Heart left ventricle (tissue), 13 donors: ENCODE data around the gene ERBB4.

Source experiments
- CTCF ChIP-seq, 12 donors: fragments of 200-600 bp; sonication (generic) in 4 of 12; IDR thresholded peaks; one replicate each; pipeline versions ENCODE4 v1.5.0 to v1.8.0; 2018 to 2022; ENCODE audit warnings: antibody characterized with exemption in 12 of 12, mild to moderate bottlenecking in 5 of 12
- POLR2A ChIP-seq, 2 donors: fragments of 450-650 bp; IDR thresholded peaks; one replicate each; pipeline ENCODE4 v1.6.1; 2017; ENCODE audit warnings: antibody characterized with exemption in 2 of 2, mild to moderate bottlenecking in 2 of 2, moderate library complexity in 2 of 2
- donor health status: ischemic (EF 13 %, LVEDD 7.1; RV severe dilation, severe dysfunction).
- donor health status: DM: no; HTN: yes; CAD: no.
- donor health status: DM: no; HTN: no; CAD: no.
- donor health status: ischemic (EF 25% LVEDD 6.9; RV normal size, moderate dysfunction).
- donor health status: ischemic (EF 25% LVEDD 5.7; RV mildly dilated, moderate dysfunction).
- donor health status: ischemic (EF 35%, LVEDD 5.7; RV mildly dilated, moderate dysfunction).
- donor health status: nonischemic (EF 11% LVEDD 7.7; RV severe dilation, severe dysfunction).
- donor health status: DM: yes; HTN: yes; CAD: no.
- donor health status: PGD.
- donor health status: ischemic (EF 29% LVEDD 5.4; RV normal size, mild dysfunction).
- donor health status: nonischemic (EF 23%, LVEDD 6.1; RV moderate dilation, normal function).

- no peak for TF ChIP-seq CTCF (IDR thresholded peaks at IDR 0.05)
- no peak for TF ChIP-seq POLR2A (IDR thresholded peaks at IDR 0.05)
These were observed 1131.5 kb downstream of the ERBB4 start for GRCh38 chr2:211407076-211407475.
